Measurements from ENCODE around the gene PLIN5.
"Not testable (repeated sequence)": the region's sequence is repeated elsewhere in the genome, so short reads cannot be mapped to it uniquely, and the experiment has no call there.

The PLIN5 gene

DNA sequence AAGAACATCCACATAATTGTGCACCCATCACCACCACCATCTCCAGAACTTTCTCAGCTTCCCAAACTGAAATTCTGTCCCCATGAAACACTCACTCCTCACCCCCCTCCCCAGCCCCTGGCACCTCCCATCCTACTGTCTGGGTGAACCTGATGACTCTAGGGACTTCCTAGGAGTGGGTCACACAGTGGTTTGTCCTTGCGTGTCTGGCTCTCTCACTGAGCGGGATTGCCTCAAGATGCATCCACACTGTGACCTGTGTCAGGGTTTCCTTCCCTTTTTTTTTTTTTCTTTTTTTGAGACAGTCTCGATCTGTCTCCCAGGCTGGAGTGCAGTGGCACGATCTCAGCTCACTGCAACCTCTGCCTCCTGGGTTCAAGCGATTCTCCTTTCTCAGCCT is 28.5 kb upstream of the PLIN5 start:
- not testable (repeated sequence) for H3K36me3 ChIP-seq (ENCODE audit: control insufficient read depth in 1 of 2, insufficient read depth in 2 of 2, low read length in 2 of 2); H3K9me3 ChIP-seq (ENCODE audit: control insufficient read depth in 1 of 2, low read length in 2 of 2); H3K4me3 ChIP-seq (ENCODE audit: low read depth in 1 of 2, low read length in 2 of 2); H3K4me1 ChIP-seq (ENCODE audit: control insufficient read depth in 1 of 2, insufficient read depth in 2 of 2, low read length in 2 of 2); H3K27ac ChIP-seq (ENCODE audit: low read length); H3K27me3 ChIP-seq (ENCODE audit: low read depth, low read length)

DNA sequence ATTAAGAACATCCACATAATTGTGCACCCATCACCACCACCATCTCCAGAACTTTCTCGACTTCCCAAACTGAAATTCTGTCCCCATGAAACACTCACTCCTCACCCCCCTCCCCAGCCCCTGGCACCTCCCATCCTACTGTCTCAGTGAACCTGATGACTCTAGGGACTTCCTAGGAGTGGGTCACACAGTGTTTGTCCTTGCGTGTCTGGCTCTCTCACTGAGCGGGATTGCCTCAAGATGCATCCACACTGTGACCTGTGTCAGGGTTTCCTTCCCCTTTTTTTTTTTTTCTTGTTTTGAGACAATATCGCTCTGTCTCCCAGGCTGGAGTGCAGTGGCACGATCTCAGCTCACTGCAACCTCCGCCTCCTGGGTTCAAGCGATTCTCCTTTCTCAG is 27.1 kb upstream of the PLIN5 start:
- not testable (repeated sequence) for H3K9me3 ChIP-seq (ENCODE audit: control insufficient read depth in 1 of 2, low read length in 2 of 2); H3K36me3 ChIP-seq (ENCODE audit: control insufficient read depth in 1 of 2, insufficient read depth in 2 of 2, low read length in 2 of 2); H3K27me3 ChIP-seq (ENCODE audit: low read depth, low read length); H3K27ac ChIP-seq (ENCODE audit: low read length); H3K4me3 ChIP-seq (ENCODE audit: low read depth in 1 of 2, low read length in 2 of 2); H3K4me1 ChIP-seq (ENCODE audit: control insufficient read depth in 1 of 2, insufficient read depth in 2 of 2, low read length in 2 of 2)

DNA sequence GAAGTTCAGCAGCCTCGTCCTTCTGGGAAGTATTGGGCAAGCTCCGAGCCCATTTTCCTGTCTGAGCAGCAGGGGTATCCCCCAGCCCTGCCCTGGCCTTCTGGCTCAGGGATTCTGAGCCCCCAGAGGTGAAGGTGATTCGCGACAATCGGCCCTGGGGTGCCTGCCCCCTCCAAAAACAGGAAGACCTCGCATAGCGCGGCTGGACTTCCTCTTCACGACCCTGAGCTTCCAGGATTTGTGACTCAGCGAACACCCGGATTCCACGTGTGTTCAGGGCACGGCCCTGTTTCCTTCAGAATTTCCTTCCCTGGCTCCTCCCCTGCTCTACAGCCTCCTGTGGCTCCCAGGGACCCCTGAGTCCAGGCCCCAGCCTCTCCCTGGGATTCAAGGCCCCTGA is 24.5 kb upstream of the PLIN5 start, which contains the start of gene SEMA6B:
Gene SEMA6B, minus strand, starts transcription at position 116 of the 400 bp plus-strand sequence. CDS start 1,227 bp downstream, outside the sequence.
- H3K9me3 ChIP-seq (ENCODE audit: control insufficient read depth in 1 of 2, low read length in 2 of 2), result no peaks in the 10 kb centered on the region
- peak within 1 kb of the TSS; percentile 80 for H3K27ac ChIP-seq (ENCODE audit: low read length)
- H3K4me3 ChIP-seq (ENCODE audit: low read depth in 1 of 2, low read length in 2 of 2), result peak within 1 kb of the TSS; percentile 3 to 47
- H3K27me3 ChIP-seq (ENCODE audit: low read depth, low read length), result no peaks in the 10 kb centered on the region
- H3K36me3 ChIP-seq (ENCODE audit: control insufficient read depth in 1 of 2, insufficient read depth in 2 of 2, low read length in 2 of 2), result no peaks in the 10 kb centered on the region
- peaks cover 0 to 3% of the 10 kb centered on the region in 2 donors for H3K4me1 ChIP-seq (ENCODE audit: control insufficient read depth in 1 of 2, insufficient read depth in 2 of 2, low read length in 2 of 2)

DNA sequence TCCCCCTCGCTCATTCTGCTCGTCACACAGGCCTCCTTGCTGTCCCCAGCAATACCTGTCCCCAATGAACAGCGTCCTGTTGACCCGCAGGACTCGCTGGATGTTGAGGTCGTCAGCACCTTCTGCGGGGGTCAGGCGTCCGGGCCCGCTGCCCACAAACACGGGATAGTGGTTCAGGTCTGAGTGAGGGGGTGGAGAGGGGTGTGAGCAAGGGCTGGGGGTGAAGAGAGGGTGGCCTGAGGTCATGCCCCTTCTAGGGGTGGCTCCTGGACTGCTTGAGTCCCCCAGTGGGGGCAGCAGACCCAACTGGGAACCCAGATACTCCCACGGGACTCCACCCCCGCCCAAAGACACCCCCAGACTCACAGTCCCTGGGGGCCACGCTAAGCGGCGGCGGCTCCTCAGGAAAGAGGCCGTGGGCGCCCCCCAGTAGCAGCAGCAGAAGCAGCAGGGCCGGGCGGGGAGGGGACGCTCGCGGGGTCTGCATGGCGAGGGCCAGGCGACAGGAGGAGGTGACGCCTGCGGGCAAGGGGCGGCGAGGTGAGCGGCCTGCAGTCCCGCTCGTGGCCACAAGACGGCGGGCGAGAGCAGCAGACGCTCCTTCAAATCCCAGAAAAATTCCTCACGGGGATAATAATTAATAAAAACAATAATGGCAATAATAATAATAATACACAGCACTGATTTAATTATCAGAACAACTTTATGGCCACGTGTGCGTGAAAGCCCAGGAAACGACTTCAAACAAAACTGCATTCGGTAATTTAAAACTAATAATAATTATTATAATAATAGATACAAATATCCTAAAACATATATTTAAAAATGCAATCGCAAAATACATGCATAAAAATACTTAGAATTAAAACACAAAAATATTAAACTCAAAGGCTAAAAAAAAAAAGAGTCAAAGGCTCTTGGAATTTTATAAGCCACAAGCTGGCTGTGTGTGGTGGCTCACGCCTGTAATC is 23.2 kb upstream of the PLIN5 start:
- H3K4me3 ChIP-seq (ENCODE audit: low read depth in 1 of 2, low read length in 2 of 2), result peak overlapping the region; percentile 40 to 47
- H3K4me1 ChIP-seq (ENCODE audit: control insufficient read depth in 1 of 2, insufficient read depth in 2 of 2, low read length in 2 of 2), result peaks cover 0 to 3% of the 10 kb centered on the region in 2 donors
- no peaks in the 10 kb centered on the region for H3K36me3 ChIP-seq (ENCODE audit: control insufficient read depth in 1 of 2, insufficient read depth in 2 of 2, low read length in 2 of 2)
- no peaks in the 10 kb centered on the region for H3K27me3 ChIP-seq (ENCODE audit: low read depth, low read length)
- no peaks in the 10 kb centered on the region for H3K9me3 ChIP-seq (ENCODE audit: control insufficient read depth in 1 of 2, low read length in 2 of 2)
- H3K27ac ChIP-seq (ENCODE audit: low read length), result no peak overlapping the region

DNA sequence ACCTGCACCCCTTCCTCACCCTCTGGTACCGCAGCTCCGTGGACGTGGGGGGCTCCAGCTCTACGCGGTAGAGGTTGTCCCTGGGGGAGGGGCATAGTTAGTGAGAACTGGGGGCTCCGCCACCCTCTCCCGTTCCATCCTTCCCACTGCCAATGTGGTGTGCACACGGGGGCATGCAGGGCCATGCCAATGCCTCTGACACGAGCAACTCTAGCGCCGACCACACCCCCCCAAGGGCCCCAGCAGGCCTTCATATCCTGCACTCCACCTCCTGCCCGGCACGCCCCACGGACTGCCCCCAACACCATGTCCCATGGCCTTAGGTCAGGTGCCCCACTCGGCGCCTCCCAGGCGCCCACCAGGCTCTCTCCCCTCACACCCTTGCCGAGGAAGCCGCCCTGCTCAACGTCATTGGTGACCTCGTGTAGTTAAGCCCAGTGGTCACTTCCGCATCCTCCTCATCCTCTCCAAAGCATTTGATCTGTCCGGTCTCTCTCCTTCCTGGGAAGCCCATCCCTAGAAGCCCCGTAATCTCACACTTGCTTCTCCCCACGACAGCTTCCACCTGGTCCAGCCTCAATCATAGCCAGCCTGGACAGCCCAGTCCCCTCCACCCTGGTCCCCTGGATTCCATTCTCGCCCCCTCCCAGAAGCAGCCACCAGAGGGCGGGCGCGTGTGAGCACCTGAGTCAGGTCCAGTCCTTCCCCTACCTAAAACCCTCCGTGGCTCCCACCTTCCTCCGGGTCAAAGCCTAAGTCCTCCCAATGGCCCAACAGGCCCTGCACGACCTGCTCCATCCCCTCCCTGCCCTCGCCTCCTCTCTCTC is 22.3 kb upstream of the PLIN5 start:
- Histone ChIP-seq H3K4me1 (ENCODE audit: control insufficient read depth in 1 of 2, insufficient read depth in 2 of 2, low read length in 2 of 2) (peaks cover 0 to 3% of the 10 kb centered on the region in 2 donors), H3K4me3 (ENCODE audit: low read depth in 1 of 2, low read length in 2 of 2) (peak overlapping the region in 1 of 2 donors; percentile 40), H3K36me3 (ENCODE audit: control insufficient read depth in 1 of 2, insufficient read depth in 2 of 2, low read length in 2 of 2) (no peaks in the 10 kb centered on the region), H3K27ac (ENCODE audit: low read length) (no peak overlapping the region), H3K27me3 (ENCODE audit: low read depth, low read length) (no peaks in the 10 kb centered on the region), H3K9me3 (ENCODE audit: control insufficient read depth in 1 of 2, low read length in 2 of 2) (no peaks in the 10 kb centered on the region)

DNA sequence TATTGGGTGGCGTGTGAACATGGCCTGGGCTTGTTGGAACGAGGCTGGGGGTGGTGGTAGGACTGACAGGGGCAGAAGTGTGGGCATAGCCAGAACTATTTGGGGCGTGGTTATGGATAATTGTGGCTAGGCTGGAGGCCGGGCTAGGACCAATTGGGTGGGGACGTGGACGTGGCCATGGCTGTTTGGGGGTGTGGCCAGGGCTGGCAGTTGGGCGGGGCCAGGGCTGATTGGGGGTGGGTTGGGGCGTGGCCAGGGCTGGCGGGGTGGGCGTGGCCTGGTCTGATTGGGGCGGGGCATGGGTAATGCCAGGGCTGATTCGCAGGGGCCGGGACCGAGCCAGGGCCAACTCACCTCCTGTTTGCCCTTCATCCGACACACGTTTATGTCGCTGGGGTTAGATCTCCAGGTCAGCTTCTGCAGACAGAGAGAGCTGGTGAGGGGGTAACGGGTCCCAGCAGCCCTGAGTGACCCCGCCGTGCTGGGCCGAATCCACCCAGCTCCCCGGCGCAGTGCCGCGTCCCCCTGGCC is 21.6 kb upstream of the PLIN5 start:
- no peak overlapping the region for H3K4me3 ChIP-seq (ENCODE audit: low read depth in 1 of 2, low read length in 2 of 2)
- no peaks in the 10 kb centered on the region for H3K36me3 ChIP-seq (ENCODE audit: control insufficient read depth in 1 of 2, insufficient read depth in 2 of 2, low read length in 2 of 2)
- H3K4me1 ChIP-seq (ENCODE audit: control insufficient read depth in 1 of 2, insufficient read depth in 2 of 2, low read length in 2 of 2), result peaks cover 0 to 3% of the 10 kb centered on the region in 2 donors
- H3K27ac ChIP-seq (ENCODE audit: low read length), result no peak overlapping the region
- no peaks in the 10 kb centered on the region for H3K9me3 ChIP-seq (ENCODE audit: control insufficient read depth in 1 of 2, low read length in 2 of 2)
- H3K27me3 ChIP-seq (ENCODE audit: low read depth, low read length), result no peaks in the 10 kb centered on the region

DNA sequence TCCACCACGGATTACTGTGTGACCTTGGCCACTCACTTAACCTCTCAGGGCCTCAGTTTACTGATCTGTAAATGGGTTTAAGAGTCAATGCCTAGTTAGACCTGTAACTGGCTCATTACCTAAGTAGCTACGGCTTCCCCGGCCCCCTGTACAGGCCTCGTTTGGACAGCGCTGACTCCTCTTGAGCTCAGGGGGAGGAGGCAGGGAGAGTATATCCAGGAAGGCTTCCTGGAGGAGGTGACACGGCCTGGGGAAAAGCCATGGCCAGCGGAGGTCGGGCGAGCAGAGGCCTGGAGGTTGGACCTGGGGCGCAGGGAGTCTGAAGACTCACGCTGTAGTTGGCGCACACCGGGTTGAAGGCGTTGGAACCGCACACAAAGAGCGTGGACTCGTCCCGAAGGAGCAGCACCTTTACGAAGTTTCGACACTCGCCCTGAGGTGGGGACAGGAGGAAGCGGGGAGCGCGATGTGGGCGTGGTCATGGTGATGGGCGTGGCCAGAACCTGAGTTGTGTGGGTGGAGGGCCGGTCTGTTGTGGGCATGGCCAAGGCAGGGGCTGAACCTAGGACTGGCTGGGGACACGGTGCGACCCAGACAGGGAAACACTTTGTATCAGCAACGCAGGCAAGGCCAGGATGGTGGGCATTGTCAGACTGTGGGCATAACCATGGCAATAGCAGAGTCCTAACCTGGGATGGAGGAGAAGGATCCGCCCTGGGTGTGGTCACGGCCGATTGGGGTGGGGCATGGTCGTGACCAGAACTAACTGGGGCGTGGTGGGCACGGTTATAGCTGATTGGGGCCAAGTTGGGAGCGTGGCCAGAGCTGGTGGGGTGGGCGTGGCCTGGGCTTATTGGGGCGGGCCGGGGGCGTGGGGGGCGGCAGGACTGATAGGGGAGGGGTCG is 20.9 kb upstream of the PLIN5 start:
- no peak overlapping the region for H3K27ac ChIP-seq (ENCODE audit: low read length)
- no peaks in the 10 kb centered on the region for H3K27me3 ChIP-seq (ENCODE audit: low read depth, low read length)
- peaks cover 0 to 3% of the 10 kb centered on the region in 2 donors for H3K4me1 ChIP-seq (ENCODE audit: control insufficient read depth in 1 of 2, insufficient read depth in 2 of 2, low read length in 2 of 2)
- H3K4me3 ChIP-seq (ENCODE audit: low read depth in 1 of 2, low read length in 2 of 2), result no peak overlapping the region
- no peaks in the 10 kb centered on the region for H3K36me3 ChIP-seq (ENCODE audit: control insufficient read depth in 1 of 2, insufficient read depth in 2 of 2, low read length in 2 of 2)
- H3K9me3 ChIP-seq (ENCODE audit: control insufficient read depth in 1 of 2, low read length in 2 of 2), result no peaks in the 10 kb centered on the region

DNA sequence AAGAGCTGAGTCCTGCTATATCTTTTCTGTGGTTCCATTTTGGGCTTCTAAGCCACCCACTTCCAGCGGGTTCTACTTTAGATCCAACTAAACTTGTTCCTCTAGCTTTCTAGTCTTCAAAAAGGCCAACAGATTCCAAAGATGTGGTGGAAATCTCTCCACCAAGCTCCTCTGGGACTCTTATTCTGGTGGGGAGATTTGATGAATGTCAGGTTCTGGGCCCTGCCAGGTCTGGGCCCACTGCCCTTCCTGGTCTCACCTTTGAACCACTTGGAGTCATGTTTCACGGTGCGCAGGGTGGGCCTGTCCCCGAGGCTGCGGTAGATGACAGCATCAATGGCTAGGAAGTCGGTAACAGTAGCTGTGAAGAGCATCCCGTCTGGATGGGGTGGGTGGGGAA is 19.7 kb upstream of the PLIN5 start:
- Histone ChIP-seq H3K27ac (ENCODE audit: low read length) (no peak overlapping the region), H3K4me1 (ENCODE audit: control insufficient read depth in 1 of 2, insufficient read depth in 2 of 2, low read length in 2 of 2) (peaks cover 0 to 3% of the 10 kb centered on the region in 2 donors), H3K27me3 (ENCODE audit: low read depth, low read length) (no peaks in the 10 kb centered on the region), H3K4me3 (ENCODE audit: low read depth in 1 of 2, low read length in 2 of 2) (no peak overlapping the region), H3K9me3 (ENCODE audit: control insufficient read depth in 1 of 2, low read length in 2 of 2) (no peaks in the 10 kb centered on the region), H3K36me3 (ENCODE audit: control insufficient read depth in 1 of 2, insufficient read depth in 2 of 2, low read length in 2 of 2) (no peaks in the 10 kb centered on the region)

DNA sequence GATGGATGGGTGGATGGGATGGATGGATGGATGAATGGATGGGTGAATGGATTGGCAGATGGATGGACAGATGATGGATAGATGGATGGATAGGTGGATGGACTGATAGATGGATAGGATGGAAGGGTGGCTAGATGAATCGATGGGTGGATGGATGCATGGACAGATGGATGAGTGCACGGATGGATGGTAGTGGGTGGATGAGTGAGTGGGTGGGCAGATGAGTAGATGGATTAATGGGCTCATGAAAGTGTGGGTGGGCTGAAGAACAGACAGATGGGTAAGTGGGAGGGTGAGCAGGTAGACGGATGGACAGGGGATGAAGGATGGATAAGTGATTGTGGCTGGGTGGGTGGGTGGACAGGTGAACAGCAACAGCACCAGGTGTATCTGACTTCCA is 18.8 kb upstream of the PLIN5 start:
- H3K27me3 ChIP-seq (ENCODE audit: low read depth, low read length), result no peaks in the 10 kb centered on the region
- H3K27ac ChIP-seq (ENCODE audit: low read length), result no peak overlapping the region
- H3K4me3 ChIP-seq (ENCODE audit: low read depth in 1 of 2, low read length in 2 of 2), result no peak overlapping the region
- no peaks in the 10 kb centered on the region for H3K9me3 ChIP-seq (ENCODE audit: control insufficient read depth in 1 of 2, low read length in 2 of 2)
- peaks cover 0 to 3% of the 10 kb centered on the region in 2 donors for H3K4me1 ChIP-seq (ENCODE audit: control insufficient read depth in 1 of 2, insufficient read depth in 2 of 2, low read length in 2 of 2)
- no peaks in the 10 kb centered on the region for H3K36me3 ChIP-seq (ENCODE audit: control insufficient read depth in 1 of 2, insufficient read depth in 2 of 2, low read length in 2 of 2)

DNA sequence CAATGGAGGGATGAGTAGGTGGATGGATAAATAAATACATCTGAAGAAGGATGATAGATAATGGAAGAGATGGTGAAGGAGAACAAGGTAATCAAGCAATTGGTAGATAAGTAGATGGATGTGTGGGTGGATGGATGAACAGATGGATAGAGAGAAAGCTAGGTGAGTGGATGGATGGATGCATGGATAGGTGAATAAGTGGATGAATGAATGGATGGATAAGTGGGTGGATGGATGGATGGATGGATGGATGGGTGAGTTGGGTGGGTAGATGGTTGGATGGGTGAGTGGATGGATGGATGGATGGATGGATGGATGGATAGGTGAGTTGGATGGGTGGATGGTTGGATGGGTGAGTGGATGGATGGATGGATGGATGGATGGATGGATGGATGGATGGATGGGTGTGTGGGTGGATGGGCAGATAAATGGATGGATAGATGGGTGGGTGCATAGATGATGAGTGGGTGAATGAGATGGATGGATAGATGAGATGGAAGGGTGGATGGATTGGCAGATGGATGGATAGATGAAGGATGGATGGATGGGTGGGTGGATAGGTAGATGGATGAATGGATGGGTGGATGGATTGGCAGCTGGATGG is 18.2 kb upstream of the PLIN5 start:
- peaks cover 0 to 3% of the 10 kb centered on the region in 2 donors for H3K4me1 ChIP-seq (ENCODE audit: control insufficient read depth in 1 of 2, insufficient read depth in 2 of 2, low read length in 2 of 2)

More for the DNA sequence above, 18.2 kb upstream of the PLIN5 start:
- H3K27me3 ChIP-seq (ENCODE audit: low read depth, low read length), result no peaks in the 10 kb centered on the region
- H3K9me3 ChIP-seq (ENCODE audit: control insufficient read depth in 1 of 2, low read length in 2 of 2), result no peaks in the 10 kb centered on the region
- no peak overlapping the region for H3K4me3 ChIP-seq (ENCODE audit: low read depth in 1 of 2, low read length in 2 of 2)
- H3K27ac ChIP-seq (ENCODE audit: low read length), result no peak overlapping the region
- H3K36me3 ChIP-seq (ENCODE audit: control insufficient read depth in 1 of 2, insufficient read depth in 2 of 2, low read length in 2 of 2), result no peaks in the 10 kb centered on the region
